Measurements from ENCODE around the gene NFS1.

DNA sequence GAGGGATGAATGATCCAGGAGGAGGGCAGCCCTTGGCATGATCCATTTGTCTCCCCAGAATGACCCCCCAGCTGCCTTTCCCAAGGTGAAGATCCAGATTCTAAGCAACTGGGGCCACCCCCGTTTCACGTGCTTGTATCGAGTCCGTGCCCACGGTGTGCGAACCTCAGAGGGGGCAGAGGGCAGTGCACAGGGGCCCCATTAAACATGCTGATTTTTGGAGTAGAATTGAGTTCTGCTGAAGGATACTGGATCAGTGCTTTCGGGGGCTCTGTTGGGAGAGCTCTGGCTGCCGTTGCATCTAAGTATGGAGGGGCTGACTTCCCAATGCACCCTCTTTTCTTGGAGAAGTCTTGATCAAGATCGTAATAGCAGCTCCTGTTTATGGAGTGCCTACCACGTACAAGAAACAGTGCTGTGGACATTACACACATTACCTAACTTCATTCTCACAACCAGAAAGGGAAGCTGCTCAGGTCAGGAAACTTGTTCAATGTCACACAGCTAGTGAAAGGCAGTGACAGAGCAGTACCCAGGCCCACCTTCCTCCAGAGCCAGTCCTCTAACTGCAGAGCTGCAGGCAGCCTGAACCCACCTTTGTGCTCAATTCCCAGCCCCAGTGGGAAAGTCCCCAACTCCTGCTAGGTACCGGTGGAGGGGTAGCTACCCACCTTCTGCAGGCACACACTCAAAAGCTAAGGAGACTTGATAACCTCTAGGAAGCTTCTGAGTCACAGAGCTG lies 78.2 kb downstream of the NFS1 start:
- TF ChIP-seq CTCF (IDR thresholded peaks at IDR 0.05) (no peak), POLR2A (IDR thresholded peaks at IDR 0.05) (no peak)
